CD4-positive, alpha-beta T cell (primary cell): ENCODE data around the gene DIP2C. TPM values are rescaled to one million over a fixed set of nuclear protein-coding genes. Genes with fewer than 3 reads are reported as not detected.

ENCODE experiments used
- ATAC-seq: fragments of 200-7000 bp; cut with Tn5 transposase; one replicate; pipeline ENCODE4 v1.10.0; 2022; ENCODE audit warnings: mild to moderate bottlenecking; ENCODE audit not compliant: poor library complexity
- CTCF ChIA-PET: fragments of 350-600 bp; sonication (Branson Sonifier 250); formaldehyde crosslinking; loops from one replicate; lab custom pipeline; 2021; ENCODE audit warnings: antibody characterized with exemption, inconsistent platforms; lab: Charles Lee
- POLR2A ChIA-PET: fragments of 350-600 bp; sonication (Branson Sonifier 250); formaldehyde crosslinking; loops from one replicate; lab custom pipeline; 2021; ENCODE audit warnings: antibody characterized with exemption, inconsistent platforms; lab: Charles Lee
- DNase-seq, 14 experiments: peaks; one replicate each; pipeline ENCODE4 v3.0.0-alpha.2; 2013 to 2020; ENCODE audit warnings: mixed read lengths in 2 of 14
- H3K27ac ChIP-seq, 2 donors: one replicate each; pipeline versions ENCODE4 v1.5.1 to v1.7.0; 2013; ENCODE audit warnings: low read length in 2 of 2, low read depth in 1 of 2, mild to moderate bottlenecking in 1 of 2
- H3K27me3 ChIP-seq, 2 experiments: 1 replicate in 1 of 2; 2 replicates in 1 of 2; pipeline versions ENCODE4 v1.6.1 to v1.7.0; 2013; ENCODE audit warnings: low read length in 2 of 2, control low read depth in 1 of 2, mild to moderate bottlenecking in 1 of 2, moderate library complexity in 1 of 2; ENCODE audit not compliant: insufficient read depth in 2 of 2, control insufficient read depth in 1 of 2
- H3K36me3 ChIP-seq: one replicate; pipeline ENCODE4 v1.6.1; 2013; ENCODE audit warnings: low read length, control low read depth; ENCODE audit not compliant: insufficient read depth
- H3K4me1 ChIP-seq: one replicate; pipeline ENCODE4 v1.6.1; 2013; ENCODE audit warnings: low read length, control low read depth; ENCODE audit not compliant: insufficient read depth
- H3K4me3 ChIP-seq: one replicate; pipeline ENCODE4 v1.5.1; 2013; ENCODE audit warnings: mild to moderate bottlenecking, low read length, moderate library complexity
- H3K9me3 ChIP-seq, 2 experiments: 1 replicate in 1 of 2; 2 replicates in 1 of 2; pipeline versions ENCODE4 v1.6.1 to v1.7.0; 2013; ENCODE audit warnings: low read length in 2 of 2, mild to moderate bottlenecking in 2 of 2, control low read depth in 1 of 2, moderate library complexity in 1 of 2; ENCODE audit not compliant: control insufficient read depth in 1 of 2, insufficient read depth in 1 of 2
- H3K27ac Mint-ChIP-seq: one replicate; pipeline ENCODE4 v1.8.0; 2020; ENCODE audit warnings: mixed read lengths
- H3K27me3 Mint-ChIP-seq: one replicate; pipeline ENCODE4 v1.8.0; 2021; ENCODE audit warnings: mixed read lengths
- H3K36me3 Mint-ChIP-seq: one replicate; pipeline ENCODE4 v1.8.0; 2021; ENCODE audit warnings: low read depth, mixed read lengths
- H3K4me1 Mint-ChIP-seq: one replicate; pipeline ENCODE4 v1.8.0; 2021; ENCODE audit warnings: low read depth, mixed read lengths
- H3K4me3 Mint-ChIP-seq: one replicate; pipeline ENCODE4 v1.8.0; 2020; ENCODE audit warnings: mild to moderate bottlenecking, mixed read lengths
- H3K9me3 Mint-ChIP-seq: one replicate; pipeline ENCODE4 v1.8.0; 2020; ENCODE audit warnings: mixed read lengths
- intact Hi-C, 2 experiments: fragments of 100-400 bp; cut with DNase I in 1 of 2; cut with micrococcal nuclease in 1 of 2; formaldehyde crosslinking; loops; one replicate each; pipeline versions ENCODE4 v1.15.1 to v1.9.0; 2023 to 2025; cut with DNase I, micrococcal nuclease
- total RNA-seq, 174 experiments: library from RNA in 2 of 174; stranded (reverse) in 2 of 174; gene quantifications; one replicate each; pipeline ENCODE4 v1.2.3 and lab custom pipeline; 2021 to 2026
- TF ChIP-seq, protein P1 (sequence below): fragments of 200-600 bp; IDR thresholded peaks from one replicate; pipeline ENCODE4 v1.8.0; 2022; ENCODE audit warnings: antibody characterized with exemption, mild to moderate bottlenecking

Gene DIP2C
- total RNA-seq, 2 experiments from 2014 or later, result 4.1 TPM

DNA sequence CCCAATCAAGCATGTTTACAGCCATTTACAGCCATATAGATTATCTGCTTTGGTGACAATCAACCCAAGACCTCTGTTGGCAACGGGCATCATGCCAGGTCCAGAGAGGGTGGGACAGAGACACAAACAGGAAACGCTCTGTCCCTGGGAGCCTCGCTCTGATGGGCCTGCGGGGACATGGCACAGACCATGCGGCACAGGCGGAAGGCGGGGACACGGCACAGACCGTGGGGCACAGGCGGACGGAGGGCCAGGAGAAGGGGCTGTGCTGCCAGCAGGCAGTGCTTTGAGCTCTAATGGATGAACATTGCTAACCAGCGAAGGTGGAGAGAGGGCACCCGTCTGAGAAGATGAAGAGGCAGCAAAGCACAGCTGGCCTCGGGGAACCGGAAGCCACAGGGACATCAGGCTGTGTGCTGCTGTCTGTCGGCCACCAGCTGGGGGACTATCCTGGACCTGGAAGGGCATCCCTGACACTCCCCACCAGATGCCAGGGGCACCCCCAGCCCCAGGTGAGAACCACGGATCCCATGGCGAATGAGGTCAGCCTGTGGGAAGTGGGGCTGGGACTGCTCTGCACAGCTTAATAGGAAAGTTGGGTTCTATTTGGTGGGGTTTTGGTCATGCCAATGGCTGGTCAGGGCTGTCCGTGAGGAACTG lies 61.0 kb downstream of the DIP2C start:
- H3K36me3 Mint-ChIP-seq, result no peaks in the 10 kb centered on the region

DNA sequence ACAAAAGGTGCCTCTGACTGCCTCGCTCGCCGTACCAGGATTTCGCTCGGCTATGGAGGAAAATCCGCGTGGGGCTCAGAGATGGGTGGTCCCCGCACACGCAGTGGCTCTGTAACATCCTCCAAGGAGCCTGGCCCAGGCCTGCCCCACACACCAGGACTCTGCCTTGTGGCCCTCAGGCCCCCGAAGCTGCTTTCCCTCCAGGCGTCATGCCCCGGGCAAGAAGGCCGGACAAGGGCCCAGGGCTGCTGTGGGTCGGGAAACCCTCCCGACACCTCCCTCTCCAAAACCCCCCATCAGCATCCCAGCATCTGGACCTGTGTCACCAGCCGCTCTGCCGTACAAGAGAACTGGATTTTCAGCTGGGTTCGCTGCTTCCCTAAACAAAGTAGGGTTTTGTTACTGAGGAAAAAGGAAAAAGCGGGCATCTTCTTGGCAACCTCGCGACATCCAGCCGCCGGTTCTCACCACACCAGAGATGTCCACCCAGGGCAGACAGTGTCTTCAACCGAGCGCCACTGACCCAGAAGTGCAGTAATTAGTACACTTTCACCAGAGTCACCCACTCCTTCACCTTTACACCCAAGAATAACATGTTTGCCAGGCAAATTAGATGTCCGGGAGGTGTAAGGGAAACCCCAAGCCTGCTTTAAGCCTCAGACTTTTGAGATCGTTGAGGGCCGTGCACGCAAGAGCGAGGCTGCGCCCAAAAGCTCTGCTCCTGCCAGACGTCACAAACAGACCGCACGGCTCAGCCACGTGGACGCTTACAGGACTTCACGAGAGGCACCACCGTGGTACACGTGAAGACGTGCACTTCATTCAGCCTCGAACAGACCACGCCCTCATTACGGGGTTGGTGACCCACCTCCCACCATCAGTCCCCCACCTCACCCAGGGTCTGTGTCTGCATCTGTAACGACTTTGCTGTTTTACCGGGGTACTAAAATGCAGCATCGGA lies 62.2 kb downstream of the DIP2C start:
- H3K27me3 Mint-ChIP-seq, result peaks cover 28% of the 10 kb centered on the region

More for the DNA sequence above, 61.0 kb downstream of the DIP2C start:
- no peak overlapping the region for H3K4me3 Mint-ChIP-seq
- H3K4me1 ChIP-seq, result no peaks in the 10 kb centered on the region
- TF ChIP-seq, protein P1, sequence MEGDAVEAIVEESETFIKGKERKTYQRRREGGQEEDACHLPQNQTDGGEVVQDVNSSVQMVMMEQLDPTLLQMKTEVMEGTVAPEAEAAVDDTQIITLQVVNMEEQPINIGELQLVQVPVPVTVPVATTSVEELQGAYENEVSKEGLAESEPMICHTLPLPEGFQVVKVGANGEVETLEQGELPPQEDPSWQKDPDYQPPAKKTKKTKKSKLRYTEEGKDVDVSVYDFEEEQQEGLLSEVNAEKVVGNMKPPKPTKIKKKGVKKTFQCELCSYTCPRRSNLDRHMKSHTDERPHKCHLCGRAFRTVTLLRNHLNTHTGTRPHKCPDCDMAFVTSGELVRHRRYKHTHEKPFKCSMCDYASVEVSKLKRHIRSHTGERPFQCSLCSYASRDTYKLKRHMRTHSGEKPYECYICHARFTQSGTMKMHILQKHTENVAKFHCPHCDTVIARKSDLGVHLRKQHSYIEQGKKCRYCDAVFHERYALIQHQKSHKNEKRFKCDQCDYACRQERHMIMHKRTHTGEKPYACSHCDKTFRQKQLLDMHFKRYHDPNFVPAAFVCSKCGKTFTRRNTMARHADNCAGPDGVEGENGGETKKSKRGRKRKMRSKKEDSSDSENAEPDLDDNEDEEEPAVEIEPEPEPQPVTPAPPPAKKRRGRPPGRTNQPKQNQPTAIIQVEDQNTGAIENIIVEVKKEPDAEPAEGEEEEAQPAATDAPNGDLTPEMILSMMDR, result no peak
- no peaks in the 10 kb centered on the region for H3K36me3 ChIP-seq
- no peak overlapping the region for H3K4me3 ChIP-seq
- no peaks in the 10 kb centered on the region for H3K4me1 Mint-ChIP-seq
- H3K27me3 Mint-ChIP-seq, result peaks cover 21% of the 10 kb centered on the region
- ChIA-PET POLR2A (no interaction called here), CTCF (no interaction called here)
- ATAC-seq, result no peak
- H3K9me3 Mint-ChIP-seq, result no peaks in the 10 kb centered on the region
- H3K9me3 ChIP-seq, result peaks cover 0 to 15% of the 10 kb centered on the region in 2 experiments
- DNase-seq, result no peak
- no peak overlapping the region for H3K27ac Mint-ChIP-seq
- no peak overlapping the region for H3K27ac ChIP-seq
- H3K27me3 ChIP-seq, result peaks cover 0 to 7% of the 10 kb centered on the region in 2 experiments
- intact Hi-C loops, result no loop called here

More for the DNA sequence above, 62.2 kb downstream of the DIP2C start:
- CTCF ChIA-PET, result no interaction called here
- Mint-ChIP-seq H3K27ac (no peak overlapping the region), H3K9me3 (no peaks in the 10 kb centered on the region), H3K4me3 (no peak overlapping the region), H3K36me3 (no peaks in the 10 kb centered on the region), H3K4me1 (no peaks in the 10 kb centered on the region)
- ATAC-seq (no peak), DNase-seq (no peak)
- Histone ChIP-seq H3K36me3 (no peaks in the 10 kb centered on the region), H3K4me1 (no peaks in the 10 kb centered on the region), H3K27ac (no peak overlapping the region), H3K4me3 (no peak overlapping the region), H3K27me3 (peaks cover 0 to 7% of the 10 kb centered on the region in 2 experiments), H3K9me3 (peaks cover 0 to 15% of the 10 kb centered on the region in 2 experiments)
- intact Hi-C loops, result no loop called here
- POLR2A ChIA-PET, result no interaction called here
- TF ChIP-seq, protein P1, result no peak
